Measurements from ENCODE around the gene SELENBP1.
A peak's percentile ranks its signal among the peaks of the same experiment; 100 is the strongest.

Gene SELENBP1

DNA sequence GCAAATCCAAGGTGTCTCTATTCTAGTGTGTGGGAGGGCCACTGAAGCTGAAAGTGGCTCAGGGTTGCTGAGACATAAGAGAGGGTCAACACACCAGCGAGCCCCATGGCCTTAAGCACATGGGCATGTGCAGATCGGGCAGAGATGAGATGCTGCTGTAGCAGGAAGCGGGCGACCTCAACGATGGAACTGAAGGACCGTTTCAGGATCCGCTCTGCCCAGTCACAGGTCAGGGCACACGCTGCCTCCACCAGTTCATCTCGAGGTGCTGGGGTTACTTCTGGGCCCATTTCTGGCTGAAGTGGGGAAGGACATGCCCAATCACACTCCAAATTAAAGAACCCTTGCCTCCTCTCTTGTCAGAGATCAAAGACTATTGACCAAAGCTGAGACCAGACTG lies 28.9 kb downstream of the SELENBP1 start:
- DNase-seq = no peak

DNA sequence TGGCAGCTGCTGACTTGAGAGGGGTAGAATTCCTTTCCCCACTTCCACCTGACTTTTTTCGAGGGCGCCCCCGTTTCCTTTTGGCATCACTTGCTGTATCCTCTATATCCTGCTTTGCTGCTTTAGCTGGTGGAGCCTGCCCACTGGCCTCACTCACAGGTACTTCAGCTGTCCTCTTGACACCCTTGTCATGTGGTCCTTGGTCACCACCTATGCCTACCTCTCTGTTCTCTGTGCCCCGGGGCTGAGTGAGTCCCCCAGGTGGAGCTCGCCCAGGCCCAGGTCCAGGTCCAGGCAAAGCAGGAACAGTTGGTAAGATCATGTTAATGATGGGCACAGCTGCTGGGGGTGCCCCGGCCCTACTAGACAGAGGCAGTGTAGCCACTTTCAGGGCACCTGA lies 29.9 kb downstream of the SELENBP1 start:
- no peak for DNase-seq

DNA sequence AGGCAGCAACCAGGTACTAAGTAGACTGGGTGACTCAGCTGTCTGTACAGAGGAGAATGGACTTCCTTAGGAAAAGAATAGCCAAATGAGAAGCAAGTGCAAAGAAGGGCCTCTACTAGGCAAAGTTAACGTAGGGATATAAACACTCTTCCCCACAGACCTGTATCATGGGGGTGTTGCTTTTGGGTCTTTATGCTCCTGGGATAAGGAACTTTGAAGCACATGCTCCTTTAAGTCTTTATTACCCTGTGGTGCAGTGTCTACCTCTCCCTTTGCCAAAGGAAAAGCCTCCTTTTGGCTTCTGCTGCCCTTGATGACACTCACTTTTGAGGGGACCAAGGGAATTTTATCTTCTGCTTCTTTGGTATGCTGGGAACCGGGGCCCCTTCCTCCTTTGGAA lies 30.5 kb downstream of the SELENBP1 start:
- no peak for DNase-seq

DNA sequence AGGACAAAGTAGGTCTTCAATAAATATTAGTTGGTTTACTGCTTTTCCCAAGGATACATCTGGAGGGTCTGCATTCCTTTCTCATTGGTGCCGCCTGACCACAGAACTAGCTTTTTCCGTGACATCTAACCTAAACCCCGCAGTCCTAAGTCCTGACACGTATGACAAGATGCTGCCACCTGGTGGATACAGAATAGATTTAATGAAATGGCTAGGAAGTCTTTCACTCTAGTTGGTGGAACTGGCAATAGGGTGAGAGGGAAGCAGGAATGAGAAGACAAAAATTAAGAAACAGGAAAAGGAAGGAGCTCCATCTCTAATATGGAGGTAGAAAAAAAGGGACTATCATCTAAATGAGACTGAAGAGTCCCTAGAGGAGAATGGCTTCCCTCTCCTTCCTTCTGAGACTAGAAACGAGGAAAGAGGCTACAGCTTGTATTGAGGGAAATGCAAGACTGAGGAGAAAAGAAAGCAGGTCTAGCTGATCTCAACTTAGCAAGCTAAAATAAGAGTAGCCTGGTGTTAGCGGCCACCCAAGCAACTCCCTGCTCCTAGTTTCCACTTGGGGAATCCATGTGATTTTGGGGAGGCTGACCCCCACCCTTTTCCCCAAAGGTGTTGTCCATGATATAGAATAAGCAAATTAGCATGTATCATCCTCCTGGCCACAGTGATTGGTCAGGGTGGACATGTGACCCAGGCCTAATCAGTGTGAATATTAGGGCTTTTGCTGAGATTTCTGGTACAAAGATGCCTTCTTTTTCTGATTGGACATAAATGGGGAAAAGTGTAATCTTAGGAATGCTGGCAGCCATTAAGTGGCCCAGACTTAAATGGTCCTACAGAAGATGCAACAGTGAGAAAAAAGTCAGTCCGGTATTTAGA lies 31.4 kb downstream of the SELENBP1 start:
- peak; percentile 61 for DNase-seq

DNA sequence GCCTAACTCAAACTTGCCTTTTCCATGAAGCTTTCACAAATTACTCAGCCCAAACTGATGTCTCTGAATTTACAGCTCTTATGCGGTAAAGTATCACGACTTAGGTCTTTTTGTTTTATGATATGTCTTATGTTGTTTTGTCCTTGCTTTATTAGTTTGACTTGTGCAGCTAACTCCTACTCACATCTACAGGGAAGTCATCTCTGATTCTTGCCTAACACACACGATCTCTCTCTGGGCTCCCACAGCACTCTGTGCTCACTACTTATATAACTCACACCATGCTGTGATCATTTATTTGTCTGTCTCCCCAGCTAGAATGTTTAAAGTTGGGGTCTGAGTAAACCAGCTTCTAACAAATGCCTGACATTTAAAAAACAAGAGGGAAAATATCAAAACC lies 35.9 kb downstream of the SELENBP1 start:
- DNase-seq = no peak

DNA sequence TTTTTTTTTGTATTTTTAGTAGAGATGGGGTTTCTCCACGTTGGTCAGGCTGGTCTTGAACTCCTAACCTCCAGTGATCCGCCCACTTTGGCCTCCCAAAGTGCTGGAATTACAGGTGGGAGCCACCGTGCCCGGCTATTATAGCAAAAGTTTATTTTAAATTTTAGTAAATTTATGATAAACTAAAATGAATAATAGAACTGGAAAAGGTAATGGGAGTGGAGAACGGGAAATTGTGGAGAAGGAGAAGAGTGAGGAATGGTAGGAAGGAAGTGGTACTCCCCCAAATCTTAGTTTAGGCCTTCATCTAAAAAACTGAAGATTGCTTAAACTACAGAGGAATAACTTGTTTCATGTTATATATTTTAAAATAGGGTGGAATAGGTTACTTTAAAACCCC lies 37.7 kb downstream of the SELENBP1 start:
- DNase-seq = no peak

DNA sequence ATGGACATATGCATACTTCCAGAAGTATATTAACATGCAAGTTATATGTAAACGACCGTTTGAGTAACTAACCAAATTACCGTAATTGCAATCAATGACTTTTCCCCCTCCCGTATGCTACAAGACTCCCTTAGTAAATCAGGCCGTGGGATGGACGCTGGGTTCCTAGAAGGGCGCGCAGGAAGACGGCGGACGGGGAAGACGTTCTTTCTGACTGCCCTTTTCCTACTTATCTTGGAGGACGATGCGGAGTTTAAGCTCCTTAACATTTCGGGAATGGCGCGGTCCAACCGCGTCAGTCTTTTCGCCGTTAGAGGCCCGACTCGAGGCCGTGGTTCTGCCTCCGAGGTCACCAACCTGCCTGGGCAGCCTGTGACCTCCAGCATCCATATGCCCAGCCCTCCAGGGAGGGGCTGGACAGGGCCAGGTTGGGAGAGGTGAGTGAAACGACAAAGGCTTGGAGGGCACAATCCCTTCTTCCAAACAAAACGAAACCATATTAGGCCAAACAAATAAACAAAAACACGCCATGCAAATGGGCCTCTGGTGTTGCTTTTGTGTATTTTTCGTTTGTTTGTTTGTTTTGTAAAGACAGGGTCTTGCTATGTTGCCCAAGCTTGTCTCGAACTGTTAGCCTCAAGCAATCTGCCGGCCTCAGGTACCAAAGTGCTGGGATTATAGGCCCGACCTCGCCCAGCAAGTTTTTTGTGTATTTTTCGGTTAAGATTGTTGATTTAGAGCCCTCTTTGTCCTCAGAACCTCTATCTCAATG lies 44.4 kb downstream of the SELENBP1 start:
- DNase-seq = no peak

DNA sequence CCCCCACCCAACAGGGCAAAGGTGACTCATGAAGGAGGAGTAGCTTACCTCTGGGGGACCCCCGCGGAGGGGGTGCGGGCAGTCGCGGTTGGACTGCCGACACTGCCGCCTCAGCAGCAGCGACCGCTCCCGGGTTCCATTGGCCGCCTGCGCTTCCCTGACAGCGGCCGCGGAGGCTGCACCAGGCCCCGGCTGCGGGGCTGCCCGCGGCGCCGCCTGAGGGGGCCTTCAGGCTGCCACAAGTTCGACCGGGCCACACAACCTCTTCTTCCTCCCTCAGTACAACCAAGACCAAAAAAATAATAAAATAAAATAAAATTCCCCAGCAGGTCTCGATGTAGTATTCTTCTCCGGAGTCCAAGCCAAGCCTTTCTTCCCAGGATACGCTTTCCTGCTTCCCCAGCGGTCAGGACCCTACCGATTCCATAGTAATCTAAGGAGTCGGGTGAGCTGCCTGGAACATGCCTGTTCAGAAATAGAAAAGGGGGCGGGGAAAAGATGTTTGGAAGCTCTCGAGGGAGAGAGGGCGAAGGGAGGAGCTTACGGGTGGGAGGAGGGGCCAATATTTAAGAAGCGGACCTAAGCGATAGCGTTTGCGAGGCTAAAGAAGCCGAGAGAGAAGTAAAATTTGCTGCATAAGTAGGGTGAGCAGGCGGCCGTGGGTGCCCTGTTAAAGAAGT lies 45.1 kb downstream of the SELENBP1 start, which contains the start of gene PI4KB:
PI4KB (minus strand) TSS at position 194 of the 680 bp plus-strand sequence. CDS start 10,935 bp downstream, outside the sequence.
- DNase-seq = peak; percentile 96

DNA sequence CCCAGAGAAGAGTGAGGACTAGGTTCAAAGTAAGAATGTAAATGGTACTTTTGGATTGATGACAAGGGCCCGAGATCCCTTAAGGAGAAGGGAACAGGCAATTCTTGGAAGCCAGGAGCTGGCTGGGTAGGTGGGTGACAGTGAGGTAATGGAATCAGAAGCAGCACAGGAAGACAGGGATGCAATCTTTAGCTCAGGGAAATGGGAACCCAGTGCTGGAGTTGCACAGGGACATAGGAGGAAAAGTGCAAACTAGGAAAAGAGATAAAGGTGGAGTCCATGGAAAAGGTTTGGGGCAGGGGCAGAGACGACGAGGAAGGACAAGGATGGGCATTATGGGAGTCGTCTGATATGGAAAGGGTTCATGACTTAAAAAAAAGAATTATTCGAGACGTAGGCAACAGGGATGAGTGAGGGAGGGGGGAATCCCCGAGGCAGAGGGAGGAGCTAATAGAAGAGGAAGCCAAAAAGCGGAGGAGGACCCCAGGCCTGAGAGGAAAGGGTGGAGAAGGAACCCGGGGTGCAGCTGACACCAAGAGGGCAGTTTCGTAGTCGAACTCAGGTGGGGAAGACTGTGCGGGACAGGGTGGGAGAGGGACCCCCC lies 45.8 kb downstream of the SELENBP1 start:
- peak; percentile 56 for DNase-seq

DNA sequence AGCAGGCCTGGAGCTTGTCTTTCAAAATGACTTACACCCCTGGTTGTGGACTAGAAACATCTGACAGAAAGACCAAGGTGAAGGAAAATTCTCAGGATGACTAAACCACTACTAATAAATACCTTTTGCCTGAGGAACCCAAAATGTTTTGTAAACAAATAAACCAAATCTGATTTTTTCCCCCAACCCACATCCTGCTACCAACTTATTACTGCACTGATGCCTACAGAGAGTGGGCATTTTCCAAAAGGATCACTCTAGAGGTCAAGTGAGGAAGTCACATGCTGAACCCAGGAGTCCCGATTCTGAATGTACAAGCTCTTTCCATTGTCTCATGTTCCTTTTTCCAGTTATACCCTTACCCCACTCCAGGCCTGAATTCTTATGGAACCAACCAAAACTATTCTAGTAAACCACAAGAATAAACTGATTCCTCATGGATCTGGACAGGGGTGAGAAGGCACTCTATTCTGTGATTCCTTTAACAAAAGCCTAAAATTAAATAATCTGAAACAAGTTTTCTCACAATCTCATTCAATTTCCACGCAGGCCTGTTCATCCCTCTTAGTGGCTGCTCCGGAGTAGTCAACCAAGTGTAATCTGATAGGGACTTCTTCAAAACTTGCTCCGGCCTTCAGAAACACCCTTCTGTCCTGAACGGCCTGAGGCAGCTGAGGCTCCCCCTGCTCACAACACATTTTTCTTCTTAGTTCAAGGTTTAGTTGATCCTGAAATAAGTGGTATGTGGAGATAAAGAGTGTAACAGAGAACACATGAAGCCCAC lies 46.7 kb downstream of the SELENBP1 start:
- DNase-seq = no peak

DNA sequence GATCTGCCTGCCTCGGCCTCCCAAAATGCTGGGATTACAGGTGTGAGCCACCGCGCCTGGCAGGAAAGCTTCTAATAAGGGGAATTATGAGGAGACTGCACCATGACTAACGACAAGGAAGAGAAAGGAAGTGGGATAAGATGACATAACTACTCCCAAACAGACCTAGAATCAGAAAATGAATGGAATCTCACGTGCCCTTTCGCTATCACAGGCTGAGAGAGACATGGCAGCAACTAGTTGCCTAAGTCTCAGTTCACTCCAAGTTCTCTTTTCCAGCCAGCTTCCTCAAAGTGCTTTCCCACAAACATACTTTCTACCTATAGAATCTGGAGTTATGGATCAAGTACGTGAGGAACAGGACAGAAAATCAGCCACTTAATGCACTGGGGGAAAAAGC lies 47.3 kb downstream of the SELENBP1 start:
- no peak for DNase-seq

DNA sequence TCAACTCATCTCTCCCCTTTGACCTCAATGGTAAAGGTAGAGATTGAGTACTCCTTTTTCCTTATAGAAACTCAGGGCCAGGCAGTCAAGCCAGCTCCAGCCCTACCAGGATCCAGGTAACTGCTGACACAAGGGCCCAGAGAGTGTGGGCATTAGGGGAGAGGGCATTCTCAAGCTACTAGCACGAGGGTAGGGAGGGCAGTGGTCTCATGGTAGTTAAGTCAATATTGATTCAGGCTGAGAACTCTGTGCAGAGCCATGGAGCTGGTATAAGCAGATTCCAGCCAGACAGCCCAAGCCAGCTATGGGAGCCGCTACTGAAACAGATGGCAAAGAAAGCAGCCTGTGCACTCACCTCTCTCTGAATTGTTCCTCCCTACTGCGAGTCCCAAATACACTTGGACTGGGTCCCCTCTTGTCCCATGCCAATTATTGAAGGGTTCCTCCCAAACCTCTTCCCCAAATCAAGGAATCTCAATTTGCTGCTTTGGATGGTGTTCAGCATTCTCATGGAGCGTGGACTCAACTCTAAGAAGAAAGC lies 48.0 kb downstream of the SELENBP1 start:
- DNase-seq = no peak

DNA sequence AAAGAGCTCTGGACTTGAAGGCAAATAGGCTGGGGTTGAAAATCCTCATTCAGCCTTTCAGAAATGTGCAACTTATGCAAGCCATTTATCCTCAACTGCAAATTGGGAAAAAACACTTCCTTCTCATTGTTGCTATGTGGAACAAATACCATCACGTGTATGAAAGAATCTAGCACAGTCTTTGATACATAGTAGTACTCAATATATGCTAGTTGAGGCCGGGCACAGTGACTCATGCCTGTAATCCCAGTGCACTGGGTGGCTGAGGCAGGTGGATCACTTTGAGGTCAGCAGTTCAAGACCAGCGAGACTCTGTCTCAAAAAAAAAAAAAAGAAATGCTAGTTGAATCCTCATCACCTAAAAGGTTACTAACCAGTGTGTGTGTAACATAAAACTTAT lies 53.5 kb downstream of the SELENBP1 start:
- no peak for DNase-seq

DNA sequence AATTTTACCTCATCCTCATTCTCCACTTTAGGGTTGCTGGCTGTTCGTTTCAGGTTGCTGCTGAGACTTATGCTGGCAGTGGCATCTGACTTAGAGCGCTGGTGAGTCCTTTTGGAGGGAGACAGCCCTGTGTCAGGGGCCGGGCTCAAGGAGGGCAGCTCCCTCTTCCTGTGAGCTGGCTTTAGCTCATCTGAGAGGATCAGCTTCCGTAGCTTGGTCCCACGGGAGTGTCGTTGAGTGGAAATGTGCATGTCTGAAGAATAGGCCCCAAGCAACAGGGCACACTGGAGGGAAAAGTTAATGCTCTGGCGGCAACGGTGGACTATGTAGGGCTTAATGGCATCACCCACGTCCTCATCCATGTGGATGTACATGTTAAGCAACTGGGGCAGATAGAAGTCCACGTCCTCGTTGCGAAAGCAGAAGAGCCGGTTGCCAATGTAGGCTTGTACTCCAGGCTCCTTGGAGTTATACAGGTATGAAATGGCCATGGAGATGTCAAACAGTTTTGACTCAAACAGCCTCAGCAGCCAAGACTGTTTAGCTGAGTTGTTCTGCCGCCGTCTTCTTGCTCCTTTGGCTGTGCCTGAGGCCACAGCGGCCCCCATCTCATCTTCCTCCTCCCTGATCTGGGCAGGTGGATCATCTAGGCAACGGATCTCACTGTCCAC lies 56.8 kb downstream of the SELENBP1 start:
- DNase-seq = no peak
